IMR-90 (cell line): Measurements from ENCODE around the gene CHMP4A. TPM values are rescaled to one million over a fixed set of nuclear protein-coding genes. Genes with fewer than 3 reads are reported as not detected.

ENCODE experiments used
- ATAC-seq: fragments of 200-7000 bp; cut with Tn5 transposase; 2 replicates; pipeline ENCODE4 v1.9.1; 2020; ENCODE audit warnings: low read depth, mild to moderate bottlenecking, moderate library complexity
- BruUV-seq: library from RNA; stranded (reverse); fragments of 400-500 nt; replicated peaks from 2 replicates; lab custom pipeline; 2021; lab: Mats Ljungman, UMichigan
- CTCF ChIA-PET: fragments of 300-600 bp; formaldehyde crosslinking; extraction: SDS; loops from one replicate; lab custom pipeline; 2021; ENCODE audit warnings: antibody characterized with exemption; lab: Yijun Ruan, JAX
- POLR2A ChIA-PET: fragments of 300-600 bp; sonication (Branson Sonifier 250); formaldehyde crosslinking; loops from one replicate; lab custom pipeline; 2022; ENCODE audit warnings: antibody characterized with exemption; ENCODE audit not compliant: unreplicated experiment; lab: Charles Lee
- DNase-seq: peaks from one replicate; pipeline ENCODE4 v3.0.0; 2013
- H2AFZ ChIP-seq: replicated peaks from 2 replicates; pipeline ENCODE3; 2013; ENCODE audit warnings: low read length, mild to moderate bottlenecking; ENCODE audit not compliant: poor library complexity
- H2AK5ac ChIP-seq: 2 replicates; pipeline ENCODE4 v1.6.1; 2013; ENCODE audit warnings: low read depth, low read length, inconsistent platforms
- H2AK9ac ChIP-seq: replicated peaks from 2 replicates; pipeline ENCODE3; 2013; ENCODE audit warnings: mild to moderate bottlenecking, low read depth, low read length, moderate library complexity; ENCODE audit not compliant: poor library complexity
- H2BK120ac ChIP-seq: 2 replicates; pipeline ENCODE4 v1.6.1; 2013; ENCODE audit warnings: low read depth, low read length, inconsistent platforms
- H2BK15ac ChIP-seq: 3 replicates; pipeline ENCODE4 v1.6.1; 2013; ENCODE audit warnings: low read depth, low read length, inconsistent platforms
- H2BK20ac ChIP-seq: 2 replicates; pipeline ENCODE4 v1.6.1; 2013; ENCODE audit warnings: low read depth, mild to moderate bottlenecking, inconsistent platforms, low read length, moderate library complexity
- H2BK5ac ChIP-seq: 2 replicates; pipeline ENCODE4 v1.6.1; 2013; ENCODE audit warnings: mild to moderate bottlenecking, low read depth, low read length, inconsistent platforms; ENCODE audit not compliant: poor library complexity, severe bottlenecking
- H3K14ac ChIP-seq: replicated peaks from 2 replicates; pipeline ENCODE4 v1.6.1; 2013; ENCODE audit warnings: low read depth, low read length, inconsistent platforms
- H3K18ac ChIP-seq: 2 replicates; pipeline ENCODE4 v1.6.1; 2013; ENCODE audit warnings: low read depth, low read length, control low read depth
- H3K23ac ChIP-seq: 2 replicates; pipeline ENCODE4 v1.6.1; 2013; ENCODE audit warnings: low read depth, low read length, inconsistent platforms
- H3K27ac ChIP-seq: 2 replicates; pipeline ENCODE4 v1.5.1; 2013; ENCODE audit warnings: mild to moderate bottlenecking, control low read depth, low read length; ENCODE audit not compliant: insufficient read depth
- H3K27me3 ChIP-seq: 2 replicates; pipeline ENCODE4 v1.6.1; 2013; ENCODE audit warnings: low read length; ENCODE audit not compliant: control insufficient read depth, insufficient read depth
- H3K36me3 ChIP-seq: 2 replicates; pipeline ENCODE4 v1.6.1; 2013; ENCODE audit warnings: low read length, mixed read lengths; ENCODE audit not compliant: control insufficient read depth, insufficient read depth
- H3K4ac ChIP-seq: 2 replicates; pipeline ENCODE4 v1.6.1; 2013; ENCODE audit warnings: low read depth, low read length, inconsistent platforms
- H3K4me1 ChIP-seq: 2 replicates; pipeline ENCODE4 v1.6.1; 2013; ENCODE audit warnings: low read length, mixed read lengths; ENCODE audit not compliant: control insufficient read depth, insufficient read depth
- H3K4me2 ChIP-seq: 2 replicates; pipeline ENCODE4 v1.6.1; 2013; ENCODE audit warnings: low read depth, mild to moderate bottlenecking, control low read depth, low read length, moderate library complexity
- H3K4me3 ChIP-seq: 2 replicates; pipeline ENCODE4 v1.5.1; 2013; ENCODE audit warnings: low read depth, mild to moderate bottlenecking, control low read depth, low read length, moderate library complexity; ENCODE audit not compliant: insufficient read depth
- H3K56ac ChIP-seq: 2 replicates; pipeline ENCODE4 v1.6.1; 2013; ENCODE audit warnings: low read length, inconsistent platforms; ENCODE audit not compliant: insufficient read depth; ENCODE audit errors: extremely low read depth
- H3K79me1 ChIP-seq, 2 experiments: 2 replicates each; pipeline ENCODE4 v1.6.1; 2013; ENCODE audit warnings: low read length in 2 of 2, inconsistent platforms in 1 of 2, low read depth in 1 of 2
- H3K9ac ChIP-seq: 2 replicates; pipeline ENCODE4 v1.6.1; 2013; ENCODE audit warnings: low read depth, low read length, control low read depth
- H3K9me1 ChIP-seq: 2 replicates; pipeline ENCODE4 v1.6.1; 2013; ENCODE audit warnings: low read length, inconsistent platforms; ENCODE audit not compliant: insufficient read depth
- H3K9me3 ChIP-seq: 2 replicates; pipeline ENCODE4 v1.6.1; 2013; ENCODE audit warnings: low read length; ENCODE audit not compliant: control insufficient read depth, insufficient read depth
- H4K20me1 ChIP-seq: 2 replicates; pipeline ENCODE4 v1.6.1; 2013; ENCODE audit warnings: low read length, inconsistent platforms; ENCODE audit not compliant: insufficient read depth
- H4K5ac ChIP-seq: 2 replicates; pipeline ENCODE4 v1.6.1; 2013; ENCODE audit warnings: mild to moderate bottlenecking, low read depth, low read length, control low read depth
- H4K8ac ChIP-seq, 2 experiments: 2 replicates each; pipeline ENCODE4 v1.6.1; 2013; ENCODE audit warnings: low read depth in 2 of 2, low read length in 2 of 2, control low read depth in 1 of 2, inconsistent platforms in 1 of 2
- H4K91ac ChIP-seq: 2 replicates; pipeline ENCODE4 v1.6.1; 2013; ENCODE audit warnings: low read depth, low read length, inconsistent platforms; ENCODE audit not compliant: insufficient read depth
- CHD1 ChIP-seq: IDR thresholded peaks from 2 replicates; pipeline ENCODE4 v1.6.1; 2012; ENCODE audit warnings: low read depth, low read length, improper control_type of control experiment
- FOS ChIP-seq: fragments of 150-350 bp; IDR thresholded peaks from 2 replicates; pipeline ENCODE4 v1.6.1; 2016; ENCODE audit warnings: low read depth, low read length
- MAFK ChIP-seq: IDR thresholded peaks from 2 replicates; pipeline ENCODE4 v1.6.1; 2012; ENCODE audit warnings: low read depth, low read length, improper control_type of control experiment
- MAZ ChIP-seq: IDR thresholded peaks from 2 replicates; pipeline ENCODE4 v1.6.1; 2012; ENCODE audit warnings: low read depth, mild to moderate bottlenecking, low read length, improper control_type of control experiment, moderate library complexity, borderline replicate concordance
- POLR2A ChIP-seq: IDR thresholded peaks from 2 replicates; pipeline ENCODE4 v1.6.1; 2012; ENCODE audit warnings: mild to moderate bottlenecking, low read depth, low read length
- RAD21 ChIP-seq: IDR thresholded peaks from 2 replicates; pipeline ENCODE4 v1.6.1; 2012; ENCODE audit warnings: low read length, improper control_type of control experiment
- RCOR1 ChIP-seq: IDR thresholded peaks from 2 replicates; pipeline ENCODE4 v1.6.1; 2012; ENCODE audit warnings: mild to moderate bottlenecking, low read length, improper control_type of control experiment; ENCODE audit not compliant: insufficient replicate concordance
- WGBS, 2 experiments: methylation state at CpG; one replicate each; pipeline versions ENCODE4 v1.1.5 to v1.1.7; 2013; ENCODE audit warnings: missing lambda C conversion rate in 2 of 2; ENCODE audit not compliant: insufficient read length in 1 of 2; ENCODE audit errors: extremely low coverage in 2 of 2; 5-methylcytosine and 5-hydroxymethylcytosine counted together
- dilution Hi-C: fragments of 300-500 bp; cut with HindIII; formaldehyde crosslinking; loops from one replicate; pipeline ENCODE4 v1.14.3; 2018; ENCODE audit warnings: low sequenced_read_pairs; ENCODE audit not compliant: unreplicated experiment
- in situ Hi-C: fragments of 300-500 bp; cut with MboI; formaldehyde crosslinking; loops from 3 replicates; pipeline ENCODE4 v1.14.3; 2019; ENCODE audit warnings: low sequenced_read_pairs, inconsistent platforms, mixed read lengths
- intact Hi-C: fragments of 100-400 bp; cut with micrococcal nuclease; formaldehyde crosslinking; loops from 2 replicates; pipeline ENCODE4 v1.10.0; 2022
- polyA plus RNA-seq, 3 experiments: library from polyadenylated mRNA; depleted of rRNA; stranded (reverse); fragments of >200 nt; gene quantifications; 2 replicates each; pipeline ENCODE4 v1.2.3, GENCODE V29; 2012; ENCODE audit warnings: low replicate concordance in 1 of 3
- total RNA-seq: library from RNA; depleted of rRNA; stranded (reverse); fragments of >200 nt; gene quantifications from 2 replicates; pipeline ENCODE4 v1.2.3, GENCODE V29; 2012
- TF ChIP-seq, protein P1 (sequence below): conservative IDR thresholded peaks from 2 replicates; pipeline ENCODE4 v1.5.1; 2012; ENCODE audit warnings: mild to moderate bottlenecking, low read depth, low read length, improper control_type of control experiment
- TF ChIP-seq, protein P2 (sequence below): fragments of 150-350 bp; IDR thresholded peaks from 2 replicates; pipeline ENCODE4 v1.6.1; 2017; ENCODE audit warnings: mild to moderate bottlenecking, antibody characterized with exemption, low read length, low read depth

Gene CHMP4A
- total and polyA plus RNA-seq, 2 of the 4 experiments (the other 2 are of a cell fraction), result 22.0 to 63.8 TPM

DNA sequence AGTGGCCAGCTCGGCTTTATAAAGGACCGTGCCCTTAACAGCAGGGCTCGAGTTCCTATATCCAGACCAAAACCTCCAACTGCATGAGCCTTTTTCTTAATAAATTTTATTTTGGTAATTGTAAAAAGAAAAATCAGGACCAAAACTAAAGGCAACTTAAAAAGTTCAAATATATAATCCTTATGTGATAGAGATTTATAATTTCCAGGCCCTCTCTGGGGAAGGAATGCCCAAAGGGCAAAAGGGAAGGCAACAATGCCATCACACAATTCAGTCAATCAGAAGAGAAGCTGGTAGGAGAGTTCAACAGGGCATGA, 24.3 kb downstream of the CHMP4A start:
- Histone ChIP-seq H3K4me3 (no peak overlapping the region), H3K4me2 (peak overlapping the region; percentile 18), H3K56ac (no peak overlapping the region), H2BK5ac (no peak overlapping the region), H2AK5ac (0 out of 2 replicates have a peak overlapping the region, but pooled peaks have one; percentile 16), H4K20me1 (no peaks in the 10 kb centered on the region), H2AK9ac (peak overlapping the region; percentile 99), H3K23ac (no peak overlapping the region), H3K27me3 (no peaks in the 10 kb centered on the region), H4K5ac (0 out of 2 replicates have a peak overlapping the region, but pooled peaks have one; percentile 15), H3K36me3 (peaks cover 49% of the 10 kb centered on the region), H2BK20ac (no peak overlapping the region), H3K14ac (no peak overlapping the region), H2AFZ (peak overlapping the region; percentile 96), H3K9me3 (no peaks in the 10 kb centered on the region), H4K8ac (peak overlapping the region; percentile 6 to 89; a peak in 2 of 4 replicates), H3K9me1 (peaks cover 18% of the 10 kb centered on the region), H3K27ac (no peak overlapping the region), H3K18ac (no peak overlapping the region), H3K4me1 (peaks cover 4% of the 10 kb centered on the region), H3K9ac (no peak overlapping the region), H4K91ac (no peak overlapping the region), H3K4ac (no peak overlapping the region), H2BK15ac (no peak overlapping the region), H2BK120ac (no peak overlapping the region), H3K79me1 (peaks cover 24 to 70% of the 10 kb centered on the region in 2 experiments)
- no TSS peak for BruUV-seq
- TF ChIP-seq MAZ (no peak), POLR2A (no peak), RCOR1 (no peak), RAD21 (no peak), CHD1 (no peak), FOS (no peak), MAFK (no peak)
- TF ChIP-seq, protein P1, sequence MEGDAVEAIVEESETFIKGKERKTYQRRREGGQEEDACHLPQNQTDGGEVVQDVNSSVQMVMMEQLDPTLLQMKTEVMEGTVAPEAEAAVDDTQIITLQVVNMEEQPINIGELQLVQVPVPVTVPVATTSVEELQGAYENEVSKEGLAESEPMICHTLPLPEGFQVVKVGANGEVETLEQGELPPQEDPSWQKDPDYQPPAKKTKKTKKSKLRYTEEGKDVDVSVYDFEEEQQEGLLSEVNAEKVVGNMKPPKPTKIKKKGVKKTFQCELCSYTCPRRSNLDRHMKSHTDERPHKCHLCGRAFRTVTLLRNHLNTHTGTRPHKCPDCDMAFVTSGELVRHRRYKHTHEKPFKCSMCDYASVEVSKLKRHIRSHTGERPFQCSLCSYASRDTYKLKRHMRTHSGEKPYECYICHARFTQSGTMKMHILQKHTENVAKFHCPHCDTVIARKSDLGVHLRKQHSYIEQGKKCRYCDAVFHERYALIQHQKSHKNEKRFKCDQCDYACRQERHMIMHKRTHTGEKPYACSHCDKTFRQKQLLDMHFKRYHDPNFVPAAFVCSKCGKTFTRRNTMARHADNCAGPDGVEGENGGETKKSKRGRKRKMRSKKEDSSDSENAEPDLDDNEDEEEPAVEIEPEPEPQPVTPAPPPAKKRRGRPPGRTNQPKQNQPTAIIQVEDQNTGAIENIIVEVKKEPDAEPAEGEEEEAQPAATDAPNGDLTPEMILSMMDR, result no peak
- TF ChIP-seq, protein P2, sequence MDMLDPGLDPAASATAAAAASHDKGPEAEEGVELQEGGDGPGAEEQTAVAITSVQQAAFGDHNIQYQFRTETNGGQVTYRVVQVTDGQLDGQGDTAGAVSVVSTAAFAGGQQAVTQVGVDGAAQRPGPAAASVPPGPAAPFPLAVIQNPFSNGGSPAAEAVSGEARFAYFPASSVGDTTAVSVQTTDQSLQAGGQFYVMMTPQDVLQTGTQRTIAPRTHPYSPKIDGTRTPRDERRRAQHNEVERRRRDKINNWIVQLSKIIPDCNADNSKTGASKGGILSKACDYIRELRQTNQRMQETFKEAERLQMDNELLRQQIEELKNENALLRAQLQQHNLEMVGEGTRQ, result no peak
- dilution Hi-C loops (no loop called here), in situ Hi-C loops (no loop called here), intact Hi-C loops (no loop called here)
- no peak for DNase-seq
- ChIA-PET POLR2A (interaction anchor here (0.6 kb wide), 1 partner anchor 9 kb away, joined by 3 read pairs; no protein-coding TSS in a partner anchor), CTCF (interaction anchor here (1.0 to 1.3 kb wide), 2 partner anchors 28 to 108 kb away, joined by 3 to 4 read pairs; partner anchors contain the start of gene IRF9)
- WGBS, 2 experiments, result no CpG with 5 or more reads among the region's 3 CpGs
- ATAC-seq, result no peak
